Psoas muscle (tissue), 7 donors: Measurements from ENCODE around the gene GH2. TPM values are rescaled to one million over a fixed set of nuclear protein-coding genes. Genes with fewer than 3 reads are reported as not detected.

Experiments used
- polyA plus RNA-seq, 3 donors: library from polyadenylated mRNA; stranded (reverse); fragments of 200-250 nt; gene quantifications; one replicate each; pipeline ENCODE4 v1.2.3, GENCODE V29; 2013
- total RNA-seq, 4 donors: library from RNA; stranded (reverse); fragmentation: NEBNext Ultra II Directional in 2 of 4; extraction: Animal tissue kit (Norgen Biotek cat#: 25700) in 2 of 4; gene quantifications; one replicate each; pipeline versions ENCODE4 v1.2.1 to v1.2.4, GENCODE V29; 2021 to 2023
- donor health status: healthy with polysubstance abuse.
- donor health status: DM: no; HTN: no; CAD: no; lungs with moderate emphysema.
- donor health status: Bipolar disorder and iron deficiency.
- donor health status: healthy.
- donor health status: DM: no; HTN: no; CAD: no.
- donor health status: DM: no; HTN: no; CAD: no.
- donor health status: DM: yes; HTN: yes; CAD: no.

GH2 gene
- total and polyA plus RNA-seq, 7 donors, result not detected

Other genes starting within 250 kb of the GH2 start
- 1 to 10 TPM; 2.1 to 4.4 (median 2.8) TPM for gene LIMD2, start 181.8 kb downstream of the GH2 start, total RNA-seq
- gene LIMD2, start 181.8 kb downstream of the GH2 start, polyA plus RNA-seq, result 1 to 10 TPM in 2 of 3 donors, under 1 TPM in 1; 0.95 to 2.7 (median 2.2) TPM
- 10 to 100 TPM in 1 of 4 donors, 1 to 10 TPM in 3; 6.7 to 14.9 (median 8.3) TPM for gene STRADA, start 140.1 kb downstream of the GH2 start, total RNA-seq
- 10 to 100 TPM in 2 of 3 donors, 1 to 10 TPM in 1; 8.8 to 14.6 (median 12.5) TPM for gene STRADA, start 140.1 kb downstream of the GH2 start, polyA plus RNA-seq
- gene CCDC47, start 108.3 kb downstream of the GH2 start, total RNA-seq, result 100 to 1,000 TPM in 3 of 4 donors, 10 to 100 TPM in 1; 67.4 to 138 (median 114) TPM
- 100 to 1,000 TPM in 2 of 3 donors, 10 to 100 TPM in 1; 61.7 to 137 (median 125) TPM for gene CCDC47, start 108.3 kb downstream of the GH2 start, polyA plus RNA-seq
- gene DDX42, start 107.8 kb downstream of the GH2 start, total RNA-seq, result 10 to 100 TPM; 47.4 to 91.0 (median 73.9) TPM
- gene DDX42, start 107.8 kb downstream of the GH2 start, polyA plus RNA-seq, result 10 to 100 TPM; 46.3 to 56.0 (median 55.8) TPM
- gene PSMC5, start 54.5 kb downstream of the GH2 start, total RNA-seq, result 100 to 1,000 TPM; 147 to 224 (median 176) TPM
- gene PSMC5, start 54.5 kb downstream of the GH2 start, polyA plus RNA-seq, result 100 to 1,000 TPM; 269 to 380 (median 341) TPM
- gene FTSJ3, start 54.3 kb downstream of the GH2 start, total RNA-seq, result 10 to 100 TPM; 20.1 to 26.2 (median 24.8) TPM
- gene FTSJ3, start 54.3 kb downstream of the GH2 start, polyA plus RNA-seq, result 10 to 100 TPM; 14.4 to 41.9 (median 41.0) TPM
- 10 to 100 TPM in 3 of 4 donors, 1 to 10 TPM in 1; 9.4 to 26.9 (median 18.4) TPM for gene SMARCD2, start 39.3 kb downstream of the GH2 start, total RNA-seq
- 10 to 100 TPM; 12.1 to 15.4 (median 14.7) TPM for gene SMARCD2, start 39.3 kb downstream of the GH2 start, polyA plus RNA-seq
- gene CSH2, start 8.3 kb downstream of the GH2 start, total RNA-seq, result not detected
- gene CSH2, start 8.3 kb downstream of the GH2 start, polyA plus RNA-seq, result not detected
- not detected for gene CSH1, start 14.6 kb upstream of the GH2 start, total RNA-seq
- gene CSH1, start 14.6 kb upstream of the GH2 start, polyA plus RNA-seq, result not detected
- not detected for gene CSHL1, start 29.3 kb upstream of the GH2 start, total RNA-seq
- not detected for gene CSHL1, start 29.3 kb upstream of the GH2 start, polyA plus RNA-seq
- gene GH1, start 36.9 kb upstream of the GH2 start, total RNA-seq, result not detected
- gene GH1, start 36.9 kb upstream of the GH2 start, polyA plus RNA-seq, result not detected
- 1 to 10 TPM; 2.8 to 5.7 (median 4.0) TPM for gene CD79B, start 50.4 kb upstream of the GH2 start, total RNA-seq
- 1 to 10 TPM; 1.9 to 3.8 (median 3.7) TPM for gene CD79B, start 50.4 kb upstream of the GH2 start, polyA plus RNA-seq
- 100 to 1,000 TPM in 2 of 4 donors, 10 to 100 TPM in 2; 45.9 to 137 (median 98.4) TPM for gene SCN4A, start 91.0 kb upstream of the GH2 start, total RNA-seq
- 10 to 100 TPM in 2 of 3 donors, 1 to 10 TPM in 1; 3.8 to 34.9 (median 14.7) TPM for gene SCN4A, start 91.0 kb upstream of the GH2 start, polyA plus RNA-seq
- under 1 TPM in 3 of 4 donors, not detected in 1; 0.19 to 0.47 (median 0.25) TPM for gene PRR29, start 116.4 kb upstream of the GH2 start, total RNA-seq
- gene PRR29, start 116.4 kb upstream of the GH2 start, polyA plus RNA-seq, result under 1 TPM; 0.09 to 0.13 (median 0.11) TPM
- 10 to 100 TPM; 22.5 to 34.8 (median 26.8) TPM for gene ICAM2, start 138.7 kb upstream of the GH2 start, total RNA-seq
- gene ICAM2, start 138.7 kb upstream of the GH2 start, polyA plus RNA-seq, result 10 to 100 TPM; 20.4 to 50.0 (median 34.0) TPM
- 10 to 100 TPM; 10.6 to 16.6 (median 14.2) TPM for gene ERN1, start 248.2 kb upstream of the GH2 start, total RNA-seq
- 1 to 10 TPM; 2.8 to 7.6 (median 5.4) TPM for gene ERN1, start 248.2 kb upstream of the GH2 start, polyA plus RNA-seq